Fibroblast of skin of right quadriceps (primary cell): ENCODE data around the gene SYPL2.
"Not testable (repeated sequence)": the region's sequence is repeated elsewhere in the genome, so short reads cannot be mapped to it uniquely, and the experiment has no call there.

ENCODE experiments used
- DNase-seq: peaks from one replicate; pipeline ENCODE4 v3.0.0-alpha.2; 2013

The SYPL2 gene

DNA sequence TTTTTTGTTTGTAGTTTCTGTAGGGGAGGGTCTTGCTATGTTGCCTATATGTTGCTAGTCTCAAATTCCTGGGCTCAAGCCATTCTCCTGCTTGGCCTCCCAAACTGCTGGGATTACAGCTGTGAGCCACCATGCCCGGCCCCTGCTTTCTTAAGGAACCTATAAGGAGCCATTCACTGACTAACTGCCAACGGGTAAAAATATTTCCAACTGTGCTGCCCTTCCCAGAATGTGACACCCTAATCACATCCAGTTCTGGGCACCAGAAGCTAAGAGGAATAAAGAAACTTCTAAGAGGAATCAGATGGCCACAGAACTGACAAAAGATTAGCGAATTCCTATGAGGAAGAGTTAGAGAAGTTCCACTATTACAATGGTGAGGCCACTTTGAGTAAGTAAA is 6.4 kb downstream of the SYPL2 start:
- no peak for DNase-seq

DNA sequence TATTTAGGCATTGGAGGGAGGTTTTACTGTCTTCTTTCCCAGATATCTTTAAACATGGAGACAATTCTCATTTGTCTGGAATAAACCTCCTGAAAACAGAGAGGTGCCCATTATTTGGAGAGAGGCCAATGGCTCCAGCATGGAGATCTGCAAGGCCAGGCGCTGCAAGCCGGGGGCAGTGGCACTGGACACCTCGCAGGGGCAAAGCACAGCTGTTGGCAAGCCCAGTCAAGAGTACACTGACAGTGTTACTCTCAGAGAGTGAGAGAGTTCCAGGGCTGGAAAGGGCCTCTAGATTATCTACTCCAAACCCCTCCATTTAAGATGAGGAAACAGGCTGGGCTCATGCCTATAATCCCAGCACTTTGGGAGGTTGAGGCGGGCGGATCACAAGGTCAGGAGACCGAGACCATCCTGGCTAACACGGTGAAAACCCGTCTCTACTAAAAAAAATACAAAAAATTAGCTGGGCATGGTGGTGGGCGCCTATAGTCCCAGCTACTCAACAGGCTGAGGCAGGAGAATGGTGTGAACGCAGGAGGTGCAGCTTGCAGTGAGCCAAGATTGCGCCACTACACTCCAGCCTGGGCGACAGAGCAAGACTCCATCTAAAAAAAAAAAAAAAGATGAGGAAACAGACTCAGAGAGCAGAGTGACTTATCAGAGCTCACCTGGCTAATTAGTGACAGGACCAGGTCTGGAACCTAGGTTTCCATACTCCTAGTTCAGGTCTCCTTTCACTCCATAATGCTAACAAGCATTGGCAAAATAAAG is 7.1 kb downstream of the SYPL2 start:
- DNase-seq: not testable (repeated sequence)

DNA sequence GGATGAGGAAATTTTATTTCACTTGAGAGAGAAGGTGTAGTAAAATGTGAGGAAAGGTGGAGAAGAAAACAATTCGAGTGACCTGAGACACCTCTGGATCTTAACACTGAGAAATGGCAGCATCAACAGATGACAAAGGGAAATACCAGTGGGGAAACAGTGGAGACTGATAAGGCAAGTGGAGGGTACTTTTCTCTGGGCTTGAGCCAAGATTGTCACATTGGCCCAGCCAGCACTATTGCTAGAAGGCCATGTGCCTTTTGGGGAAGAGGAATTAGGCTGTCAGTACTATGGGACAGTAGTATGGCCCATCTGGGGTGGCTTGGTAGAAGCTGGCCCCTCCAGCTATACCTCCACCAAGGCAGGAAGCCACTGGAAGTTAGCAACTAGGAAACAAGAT is 8.4 kb downstream of the SYPL2 start:
- no peak for DNase-seq

DNA sequence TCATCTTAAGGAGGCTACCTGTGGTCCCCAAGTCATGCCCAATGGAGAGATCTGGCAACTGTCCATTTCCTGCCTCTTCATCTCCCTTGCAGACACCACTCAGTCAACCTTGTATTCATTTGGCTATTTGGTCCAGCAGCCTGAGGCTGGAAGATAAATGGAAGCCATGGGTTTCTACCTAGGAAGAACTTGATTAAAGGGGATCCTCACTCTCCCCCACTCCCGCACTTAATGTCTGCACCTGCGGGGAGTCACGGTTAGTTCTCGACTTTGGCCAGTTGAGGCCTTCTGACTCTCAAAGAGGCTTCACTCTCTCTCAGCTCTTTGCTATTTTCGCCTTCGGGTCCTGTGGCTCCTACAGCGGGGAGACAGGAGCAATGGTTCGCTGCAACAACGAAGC is 8.9 kb downstream of the SYPL2 start:
- DNase-seq: no peak

DNA sequence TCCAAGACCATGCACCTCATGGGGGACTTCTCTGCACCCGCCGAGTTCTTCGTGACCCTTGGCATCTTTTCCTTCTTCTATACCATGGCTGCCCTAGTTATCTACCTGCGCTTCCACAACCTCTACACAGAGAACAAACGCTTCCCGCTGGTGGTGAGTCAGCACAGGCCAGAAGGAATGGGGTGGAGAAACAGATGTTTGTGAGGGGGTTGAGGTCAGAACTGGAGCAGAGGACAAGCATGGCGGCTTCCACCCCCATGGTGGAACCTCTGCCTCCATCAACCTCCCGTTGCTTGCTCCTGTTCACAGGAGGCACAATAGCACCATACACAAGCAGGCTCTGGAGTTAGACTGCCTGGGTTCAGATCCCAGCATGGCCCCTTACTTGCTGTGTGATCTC is 10.5 kb downstream of the SYPL2 start:
- DNase-seq: no peak

DNA sequence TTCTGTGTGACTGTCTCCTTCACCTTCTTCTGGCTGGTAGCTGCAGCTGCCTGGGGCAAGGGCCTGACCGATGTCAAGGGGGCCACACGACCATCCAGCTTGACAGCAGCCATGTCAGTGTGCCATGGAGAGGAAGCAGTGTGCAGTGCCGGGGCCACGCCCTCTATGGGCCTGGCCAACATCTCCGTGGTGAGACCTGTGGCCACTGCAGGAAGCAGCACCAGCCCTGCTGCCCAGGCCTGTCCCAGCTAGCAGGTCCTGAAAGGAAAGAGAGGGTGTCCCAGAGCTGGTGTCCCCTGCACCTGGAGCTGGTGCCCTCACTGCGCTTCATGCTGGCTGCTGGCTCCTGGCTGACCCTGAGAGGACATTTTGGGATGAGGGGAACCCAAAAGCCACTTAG is 11.5 kb downstream of the SYPL2 start:
- no peak for DNase-seq

DNA sequence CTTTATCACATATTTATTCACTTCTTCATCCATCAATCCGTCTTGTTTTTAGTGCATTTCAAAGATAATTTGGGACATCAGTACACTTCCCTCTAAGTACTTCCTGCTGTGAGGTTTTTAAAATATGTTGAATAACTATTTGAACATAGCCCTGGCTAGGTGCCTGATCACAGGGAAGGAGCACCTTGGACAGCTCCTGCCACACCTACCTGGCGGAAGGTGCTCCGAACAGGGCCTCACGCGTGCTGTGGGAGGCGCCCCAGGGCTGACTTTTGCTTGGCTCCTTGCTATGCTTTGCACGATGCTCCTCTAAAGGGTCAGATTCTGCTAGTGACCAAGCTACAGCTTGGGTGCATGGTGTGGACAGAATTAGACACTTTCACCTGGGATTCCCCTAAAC is 12.5 kb downstream of the SYPL2 start:
- DNase-seq: no peak

DNA sequence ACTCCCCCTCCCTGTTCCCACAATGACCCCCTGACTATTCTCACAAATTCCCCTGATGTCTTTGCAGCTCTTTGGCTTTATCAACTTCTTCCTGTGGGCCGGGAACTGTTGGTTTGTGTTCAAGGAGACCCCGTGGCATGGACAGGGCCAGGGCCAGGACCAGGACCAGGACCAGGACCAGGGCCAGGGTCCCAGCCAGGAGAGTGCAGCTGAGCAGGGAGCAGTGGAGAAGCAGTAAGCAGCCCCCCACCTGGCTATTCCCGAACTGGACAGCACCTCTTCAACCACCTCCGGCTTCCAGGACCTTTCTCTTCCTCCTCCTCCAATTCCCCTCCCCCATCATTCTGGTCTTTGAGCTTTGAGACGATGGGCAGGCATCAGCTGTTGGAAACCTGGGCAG is 13.0 kb downstream of the SYPL2 start:
- DNase-seq: no peak

DNA sequence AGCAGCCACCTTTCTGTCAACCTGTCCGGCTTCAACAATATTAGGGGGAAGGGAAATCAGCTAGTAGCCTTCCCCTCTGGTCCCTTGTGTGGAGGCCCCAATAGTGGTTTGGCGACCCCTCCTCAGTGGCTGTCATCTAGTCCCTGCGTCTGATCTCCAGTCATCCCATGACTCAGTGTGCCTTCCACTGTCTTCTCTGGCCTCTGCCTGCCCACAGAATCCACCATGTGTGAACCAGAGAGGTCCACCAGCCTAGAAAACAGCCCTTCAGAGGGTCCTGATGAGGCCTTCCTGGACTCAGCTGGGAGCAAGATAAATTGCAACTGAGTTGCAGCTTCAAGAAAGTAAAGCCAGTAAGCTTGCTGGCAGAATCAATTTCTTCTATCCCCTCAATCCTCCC is 13.6 kb downstream of the SYPL2 start:
- DNase-seq: no peak

DNA sequence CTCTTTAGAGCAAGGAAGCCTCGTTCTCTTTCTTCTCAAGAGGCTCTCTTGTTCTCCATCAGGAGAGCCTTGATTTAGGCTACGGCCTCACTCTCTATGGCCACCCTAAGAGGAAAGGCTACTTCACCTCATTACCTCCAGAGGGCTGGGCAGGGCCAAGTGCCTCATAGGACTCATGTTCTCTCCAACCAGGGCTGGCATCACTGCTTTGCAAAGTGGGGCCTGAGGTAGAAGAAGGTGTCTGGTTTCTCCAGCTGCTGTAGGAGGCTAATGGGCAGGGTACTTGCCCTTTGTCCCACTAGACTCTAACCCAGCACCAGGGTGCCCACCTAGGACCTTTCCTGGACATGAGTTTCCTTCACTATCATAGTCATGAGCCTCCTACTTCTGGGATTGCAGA is 15.3 kb downstream of the SYPL2 start:
- no peak for DNase-seq

DNA sequence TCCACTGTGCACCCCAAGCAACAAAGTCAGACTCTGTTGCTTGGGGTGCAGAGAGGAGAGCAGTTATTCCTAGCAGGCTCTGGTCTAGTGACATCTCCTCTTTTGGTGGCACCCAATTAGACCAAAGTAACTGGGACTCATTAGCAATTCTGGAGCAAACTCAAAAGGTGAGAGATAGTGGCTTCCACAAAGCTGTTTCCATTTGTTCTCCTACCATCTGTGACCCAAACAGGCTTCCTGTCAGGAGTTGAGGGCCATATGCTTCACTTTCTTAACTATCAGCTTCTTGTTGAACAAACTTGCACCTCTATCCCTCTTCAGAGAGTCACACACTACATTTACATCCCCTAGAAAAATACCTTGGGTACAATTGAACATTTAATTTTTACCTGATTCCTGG is 15.9 kb downstream of the SYPL2 start:
- no peak for DNase-seq

DNA sequence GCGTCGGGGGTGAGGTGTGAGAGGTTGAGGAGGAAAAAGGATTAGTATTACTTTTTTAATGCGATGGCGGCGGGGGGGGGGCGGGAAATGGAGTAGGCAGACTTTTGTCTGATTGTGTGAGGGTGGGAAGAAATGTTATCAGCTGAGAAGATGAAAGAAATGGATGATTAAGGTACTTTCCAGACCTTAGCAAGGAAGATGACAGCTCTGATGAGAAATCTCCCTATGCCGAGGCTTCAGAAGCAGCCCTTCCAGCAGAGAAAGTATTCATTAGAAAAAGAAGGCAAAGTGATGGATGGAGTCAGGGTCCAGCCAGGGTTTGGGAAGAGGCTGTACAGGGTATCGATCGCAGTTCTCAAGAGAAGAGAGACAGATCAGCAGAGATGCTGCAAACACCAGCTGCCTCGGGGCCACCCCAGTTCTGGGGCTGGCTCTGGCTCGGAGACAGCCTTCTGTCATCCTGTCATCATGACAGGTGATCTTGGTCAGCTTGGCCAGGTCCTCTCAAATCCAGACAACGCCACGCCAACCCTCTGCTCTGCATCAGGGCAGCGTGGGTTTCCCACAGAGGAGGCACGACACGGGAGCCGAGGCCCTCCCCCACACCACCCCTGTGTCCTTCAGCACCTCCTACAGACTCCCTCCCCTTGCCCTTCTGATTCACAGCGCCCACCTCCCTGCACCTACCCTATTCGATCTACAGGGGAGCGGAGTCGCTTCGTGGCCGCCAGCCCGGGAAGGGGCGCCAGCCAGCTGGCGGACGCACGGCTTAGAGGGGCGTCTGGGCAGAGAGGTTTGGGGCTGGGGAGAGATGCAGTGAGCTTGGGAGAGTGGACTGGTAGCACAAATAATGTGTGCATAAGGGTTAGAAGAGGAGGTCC is 16.7 kb downstream of the SYPL2 start:
- no peak for DNase-seq

DNA sequence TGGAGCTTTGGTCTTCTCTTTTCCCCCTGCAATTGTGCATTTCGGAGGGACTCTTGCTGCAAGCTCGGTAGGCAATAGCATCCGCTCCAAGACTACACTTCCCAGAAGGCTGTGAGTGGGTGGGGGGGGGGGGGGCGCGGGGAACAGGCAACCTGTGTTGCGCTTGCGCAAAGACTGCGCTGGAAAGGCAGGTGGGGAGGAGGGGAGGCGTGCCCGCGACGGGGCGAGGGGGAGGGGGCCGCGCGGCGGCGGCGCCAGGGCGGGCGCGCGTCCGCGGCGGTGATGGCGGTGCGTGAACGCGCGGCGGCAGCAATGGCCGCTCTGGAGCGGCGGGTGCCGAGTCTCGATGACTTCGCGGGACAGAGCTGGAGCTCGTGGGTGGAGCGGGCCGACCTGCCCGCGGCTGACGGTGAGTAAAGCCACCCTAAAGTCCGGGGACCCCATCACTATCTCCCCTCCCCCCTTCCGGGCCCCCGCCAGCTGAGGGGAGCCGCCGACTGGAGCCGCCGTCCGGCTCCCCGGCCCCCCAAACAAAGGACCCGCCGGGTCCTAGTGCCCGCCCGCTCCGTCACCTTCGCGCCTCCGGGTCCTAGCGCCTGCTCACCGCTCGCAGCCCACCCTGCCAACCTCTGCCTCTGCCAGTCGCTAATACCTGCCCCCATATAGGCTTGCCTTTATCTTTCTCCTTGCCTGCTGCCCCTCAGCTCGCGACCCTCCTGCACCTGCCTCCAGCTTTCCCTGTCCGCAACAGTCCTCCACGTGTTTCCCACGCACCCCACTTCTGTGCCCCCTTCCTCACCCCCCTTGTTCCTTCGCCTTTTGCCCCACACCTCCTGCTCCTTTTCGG is 17.5 kb downstream of the SYPL2 start, which contains the start of gene ATXN7L2:
Gene ATXN7L2, plus strand, starts transcription at position 234 of the 847 bp plus-strand sequence. Its CDS starts 49 bp downstream, at position 283.
- peak; percentile 91 for DNase-seq

DNA sequence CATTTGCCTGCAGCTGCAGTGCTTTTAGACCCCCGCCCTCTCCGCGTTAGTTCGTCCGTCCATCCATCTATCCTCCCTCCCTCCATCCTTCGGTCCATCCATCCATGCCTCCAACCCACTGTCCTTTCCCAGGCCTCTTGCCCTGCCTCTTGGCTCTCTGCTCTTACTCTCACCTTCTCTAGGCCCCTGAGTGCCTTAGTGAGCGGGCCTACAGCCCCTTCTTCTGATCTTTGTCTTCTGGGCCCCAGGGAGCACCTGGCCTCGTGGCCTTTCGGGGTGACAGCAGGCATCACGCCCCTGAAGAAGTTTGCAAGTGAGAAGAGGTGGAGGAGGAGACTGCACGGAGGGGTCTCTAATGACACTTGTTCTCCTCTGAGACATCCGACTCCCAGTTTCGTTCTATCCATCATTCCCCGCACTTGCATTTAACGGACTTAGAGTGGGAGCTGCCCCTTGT is 18.2 kb downstream of the SYPL2 start:
- no peak for DNase-seq

DNA sequence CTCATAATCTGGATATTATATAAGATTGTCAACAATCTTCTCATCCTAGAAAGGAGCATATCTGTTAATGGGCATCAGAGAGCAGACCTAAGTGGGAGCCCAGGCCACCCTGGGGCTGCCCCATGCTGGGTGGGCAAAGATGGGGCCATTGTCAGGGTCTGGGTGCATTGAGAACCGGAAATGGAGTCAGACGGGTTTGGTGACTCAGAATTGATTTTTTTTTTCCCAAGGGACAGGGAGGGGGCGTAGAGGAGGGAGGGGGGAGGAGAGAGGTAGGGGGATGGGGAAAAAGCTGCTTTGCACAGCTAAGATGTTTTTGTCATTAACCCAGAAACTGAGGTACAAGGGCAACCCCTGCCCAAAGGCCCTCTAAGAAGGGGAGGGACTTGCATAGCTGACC is 18.7 kb downstream of the SYPL2 start:
- peak; percentile 45 for DNase-seq

DNA sequence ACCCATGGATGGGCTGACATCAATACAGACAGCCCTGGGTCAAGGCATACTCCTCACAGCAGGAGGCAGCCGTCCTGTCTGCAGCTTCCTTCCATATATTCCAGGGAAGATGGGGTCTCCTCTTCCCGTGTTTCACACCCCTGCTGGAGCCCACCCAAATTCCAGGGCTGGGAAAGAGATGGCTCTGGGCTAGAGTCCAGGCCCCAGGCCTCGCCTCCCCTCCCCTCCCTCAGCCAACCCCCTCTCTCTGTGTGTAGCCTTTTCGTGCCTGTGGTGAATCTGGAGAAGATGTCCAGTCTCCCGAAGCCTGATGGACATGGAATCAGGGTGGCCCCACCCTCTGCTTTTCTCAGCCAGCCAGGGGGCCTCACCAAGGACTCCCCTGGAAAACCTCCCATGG is 20.9 kb downstream of the SYPL2 start:
- DNase-seq: no peak

DNA sequence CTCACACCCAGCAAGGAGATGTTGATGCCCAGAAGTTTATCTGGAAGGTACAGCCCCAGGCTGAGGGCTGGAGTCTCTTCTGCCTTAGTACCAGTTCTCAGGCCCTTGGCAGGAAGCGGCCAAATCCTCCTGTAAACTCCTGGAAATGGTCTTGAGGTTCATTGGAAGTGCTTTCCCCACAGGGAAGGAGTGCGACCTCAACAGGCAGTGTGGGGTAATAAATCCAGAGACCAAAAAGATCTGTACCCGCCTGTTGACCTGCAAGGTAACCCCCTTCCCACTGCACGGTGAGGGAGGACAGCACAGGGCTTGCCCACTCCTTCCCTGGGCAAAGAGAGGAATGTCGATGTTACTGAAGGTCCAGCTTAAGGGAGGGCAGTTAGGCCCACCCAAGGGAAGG is 21.9 kb downstream of the SYPL2 start:
- no peak for DNase-seq

DNA sequence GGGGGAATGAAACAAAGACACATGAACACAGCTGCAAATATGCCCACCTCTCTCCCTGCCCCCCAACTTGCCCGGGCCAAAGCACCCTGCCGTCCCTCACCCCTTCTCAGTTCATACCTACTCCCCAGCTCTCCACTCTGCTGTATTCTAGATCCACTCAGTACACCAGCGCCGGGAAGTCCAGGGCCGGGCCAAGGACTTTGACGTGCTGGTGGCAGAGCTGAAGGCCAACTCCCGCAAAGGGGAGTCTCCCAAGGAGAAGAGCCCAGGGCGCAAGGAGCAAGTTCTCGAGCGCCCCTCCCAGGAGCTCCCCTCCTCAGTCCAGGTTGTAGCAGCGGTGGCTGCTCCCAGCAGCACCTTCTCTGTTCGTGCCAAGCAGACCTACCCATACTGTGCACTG is 22.4 kb downstream of the SYPL2 start:
- DNase-seq: no peak

DNA sequence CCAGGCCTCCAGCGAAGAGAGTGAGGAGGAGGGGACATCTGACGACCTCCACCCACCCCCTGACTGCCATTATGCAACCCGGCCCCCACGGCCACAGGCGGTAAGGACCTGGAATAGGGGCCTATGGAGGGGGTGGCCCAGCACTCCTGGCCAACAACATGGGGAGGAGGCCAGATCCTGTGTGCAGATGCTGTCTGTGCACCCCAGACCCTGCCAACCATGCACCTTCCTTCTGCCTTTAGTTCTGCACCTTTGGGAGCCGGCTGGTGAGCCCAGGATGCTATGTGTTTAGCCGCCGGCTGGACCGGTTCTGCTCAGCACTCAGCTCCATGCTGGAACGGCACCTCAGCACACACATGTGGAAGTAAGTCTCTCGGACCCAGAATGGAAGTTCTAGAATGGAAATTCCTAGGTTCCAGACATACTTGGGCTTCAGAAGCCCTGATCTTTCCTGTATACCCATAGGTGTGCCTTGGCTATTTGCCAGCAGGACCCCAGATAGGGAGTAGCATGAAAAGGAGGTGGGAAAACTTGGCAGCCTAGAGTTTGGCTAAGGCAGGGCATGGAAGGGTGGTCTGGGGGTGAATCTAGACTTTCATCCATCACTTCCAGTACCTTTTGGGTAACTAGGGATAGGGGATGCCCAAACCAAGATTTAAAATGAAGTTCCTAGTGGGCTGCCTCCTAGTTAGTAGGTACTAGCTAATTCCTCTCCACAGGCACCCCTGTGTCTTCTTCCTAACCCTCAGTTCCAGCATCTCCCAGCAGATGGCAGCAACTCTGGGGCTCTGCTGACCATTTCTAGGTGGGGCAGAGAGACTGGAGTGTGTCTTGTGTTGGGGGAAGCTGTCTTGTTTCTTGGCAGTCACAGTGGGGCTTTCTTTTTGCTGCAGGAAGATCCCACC is 23.9 kb downstream of the SYPL2 start:
- DNase-seq: peak; percentile 54

DNA sequence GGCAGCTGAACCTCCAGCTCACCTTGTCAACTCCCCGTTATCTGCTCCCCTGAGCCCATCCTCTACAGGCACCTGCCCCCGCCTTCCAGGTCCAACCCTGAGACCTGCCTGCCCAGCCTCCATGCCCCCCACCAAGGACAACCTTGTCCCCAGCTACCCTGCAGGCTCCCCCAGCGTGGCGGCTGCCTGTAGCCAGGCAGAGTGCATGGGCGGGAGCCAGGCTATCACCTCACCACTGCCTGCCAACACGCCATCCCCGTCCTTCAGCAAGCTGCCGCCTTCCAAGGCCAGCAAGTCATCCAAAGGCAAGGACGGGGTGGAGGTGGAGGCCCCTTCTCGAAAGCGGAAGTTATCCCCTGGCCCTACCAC is 24.6 kb downstream of the SYPL2 start:
- no peak for DNase-seq

DNA sequence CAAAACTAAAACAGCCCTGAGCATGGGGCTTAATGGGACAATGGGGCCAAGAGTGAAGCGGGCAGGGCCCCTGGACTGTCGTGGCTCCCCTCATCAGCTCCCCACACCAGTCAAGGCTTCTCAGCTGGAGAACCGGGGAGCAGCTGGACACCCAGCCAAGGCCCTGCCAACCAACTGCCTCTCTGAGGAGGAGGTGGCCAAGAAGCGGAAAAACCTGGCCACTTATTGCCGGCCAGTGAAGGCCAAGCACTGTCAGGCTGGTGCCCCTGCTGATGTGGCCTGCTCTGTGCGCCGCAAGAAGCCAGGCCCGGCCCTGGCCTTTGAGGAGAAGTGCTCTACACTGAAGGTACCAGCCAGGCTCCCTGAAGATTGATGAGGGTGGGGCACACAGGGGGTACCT is 25.0 kb downstream of the SYPL2 start:
- DNase-seq: no peak

DNA sequence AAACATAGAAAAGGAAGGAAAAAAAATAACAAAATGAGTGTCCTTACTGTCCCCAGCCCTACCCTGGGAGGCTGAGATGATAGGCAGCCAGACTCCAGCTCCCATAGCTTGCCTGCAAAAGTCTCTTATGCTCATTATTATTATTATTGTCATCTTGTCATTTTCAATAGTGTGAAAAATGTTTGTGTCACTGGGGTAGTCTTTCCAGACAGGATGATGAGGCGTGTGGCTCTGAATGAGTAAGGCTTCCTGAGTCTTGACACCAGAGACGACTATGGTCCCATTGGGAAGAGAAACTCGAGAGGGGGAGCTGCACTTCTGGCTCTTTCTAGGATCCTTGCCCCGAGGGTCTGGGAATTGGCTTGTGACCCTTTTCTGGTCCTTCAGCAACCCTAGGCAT is 26.4 kb downstream of the SYPL2 start:
- DNase-seq: no peak
